ENCODE results near the gene INPP5A. TPM values are rescaled to one million over a fixed set of nuclear protein-coding genes. Genes with fewer than 3 reads are reported as not detected.

The INPP5A gene
- total RNA-seq, 1 donor from 2014 or later: 35.4 TPM

DNA sequence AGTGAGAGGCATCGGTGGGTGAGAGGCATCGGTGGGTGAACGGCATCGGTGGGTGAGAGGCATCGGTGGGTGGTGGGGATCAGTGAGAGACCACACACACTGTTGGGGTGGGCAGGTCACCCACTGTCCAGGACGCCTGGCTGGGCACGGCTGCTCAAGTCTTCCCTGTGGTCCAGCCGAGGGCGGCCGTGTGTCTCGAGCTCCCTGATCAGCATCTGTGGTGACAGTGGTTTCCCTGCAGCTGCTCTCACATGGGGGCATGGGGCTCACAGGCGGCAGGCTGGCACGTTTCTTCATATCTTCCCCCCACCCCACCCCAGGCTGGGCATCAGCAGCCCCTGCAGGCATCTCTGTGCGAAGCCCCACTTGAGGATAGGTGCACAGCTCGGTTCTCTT is 170.2 kb downstream of the INPP5A start:
- no peak overlapping the region for H3K4me3 Mint-ChIP-seq
- H3K4me1 Mint-ChIP-seq: peaks cover 4% of the 10 kb centered on the region
- no peak for DNase-seq (ENCODE audit: low read depth, low spot score)
- H3K9me3 Mint-ChIP-seq: peaks cover 6% of the 10 kb centered on the region
- peaks cover 25% of the 10 kb centered on the region for H3K36me3 Mint-ChIP-seq (ENCODE audit: low read depth)
- H3K27me3 Mint-ChIP-seq (ENCODE audit: low read depth): peaks cover 71% of the 10 kb centered on the region
- H3K27ac Mint-ChIP-seq (ENCODE audit: unreplicated experiment): no peak overlapping the region
- TF ChIP-seq CTCF (conservative IDR thresholded peaks at IDR 0.05): no peak

DNA sequence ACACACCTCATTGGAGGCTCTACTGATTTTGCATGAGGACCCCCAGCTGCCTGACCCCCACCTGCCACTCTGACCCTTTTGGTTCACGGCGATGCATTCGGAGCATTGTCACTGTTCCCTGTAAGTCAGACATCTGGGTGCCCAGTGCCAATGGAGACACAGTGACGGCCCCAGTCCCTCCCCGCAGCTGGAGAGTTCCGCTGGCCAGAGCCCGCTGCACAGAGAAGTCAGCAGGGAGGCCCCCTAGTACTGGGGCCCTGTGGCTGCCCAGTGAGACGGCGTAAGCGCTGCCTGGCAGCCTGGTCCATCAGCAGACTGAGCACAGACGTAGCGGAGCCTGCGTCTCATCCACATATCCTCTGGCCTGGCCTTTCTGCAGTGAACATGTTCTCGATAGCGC is 170.9 kb downstream of the INPP5A start:
- no peak overlapping the region for H3K27ac Mint-ChIP-seq (ENCODE audit: unreplicated experiment)

GRCh38 chr10:132708936-132709335 is 171.3 kb downstream of the INPP5A start:
- Mint-ChIP-seq H3K27me3 (ENCODE audit: low read depth) (peaks cover 78% of the 10 kb centered on the region), H3K36me3 (ENCODE audit: low read depth) (peaks cover 25% of the 10 kb centered on the region), H3K4me3 (no peak overlapping the region), H3K4me1 (peaks cover 15% of the 10 kb centered on the region), H3K27ac (ENCODE audit: unreplicated experiment) (no peak overlapping the region), H3K9me3 (peaks cover 6% of the 10 kb centered on the region)
- TF ChIP-seq CTCF (conservative IDR thresholded peaks at IDR 0.05): no peak
- no peak for DNase-seq (ENCODE audit: low read depth, low spot score)

More for the DNA sequence above, 170.9 kb downstream of the INPP5A start:
- no peak for DNase-seq (ENCODE audit: low read depth, low spot score)
- peaks cover 25% of the 10 kb centered on the region for H3K36me3 Mint-ChIP-seq (ENCODE audit: low read depth)
- H3K9me3 Mint-ChIP-seq: peaks cover 6% of the 10 kb centered on the region
- H3K4me3 Mint-ChIP-seq: no peak overlapping the region
- no peak for TF ChIP-seq CTCF (conservative IDR thresholded peaks at IDR 0.05)
- peaks cover 11% of the 10 kb centered on the region for H3K4me1 Mint-ChIP-seq
- H3K27me3 Mint-ChIP-seq (ENCODE audit: low read depth): peaks cover 78% of the 10 kb centered on the region

DNA sequence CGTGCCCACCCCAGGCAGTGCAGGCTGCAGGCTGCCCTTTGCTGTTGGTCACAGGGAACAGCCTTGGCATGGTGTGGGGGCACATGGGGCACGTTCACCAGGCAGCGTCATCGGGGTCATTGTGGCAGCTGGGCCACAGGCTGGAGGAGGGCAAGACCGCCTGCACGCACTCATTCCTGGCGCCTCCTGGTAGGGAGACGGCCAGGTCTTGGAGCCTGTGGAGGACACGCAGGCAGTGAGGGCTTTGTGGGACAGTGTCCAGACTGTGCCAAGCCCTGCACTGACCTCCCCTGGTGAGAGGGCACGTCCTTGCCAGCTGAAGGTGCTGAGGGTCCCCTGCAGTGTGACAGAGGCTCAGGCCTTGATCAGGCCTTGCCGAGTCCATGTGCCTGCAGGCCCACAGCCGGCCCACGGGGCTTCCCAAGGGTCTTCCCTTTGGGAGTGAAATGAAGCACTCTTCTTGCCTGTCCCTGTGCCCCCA is 171.9 kb downstream of the INPP5A start:
- peaks cover 84% of the 10 kb centered on the region for H3K27me3 Mint-ChIP-seq (ENCODE audit: low read depth)
- no peak for TF ChIP-seq CTCF (conservative IDR thresholded peaks at IDR 0.05)
- peaks cover 25% of the 10 kb centered on the region for H3K36me3 Mint-ChIP-seq (ENCODE audit: low read depth)
- H3K27ac Mint-ChIP-seq (ENCODE audit: unreplicated experiment): no peak overlapping the region
- H3K9me3 Mint-ChIP-seq: peaks cover 6% of the 10 kb centered on the region
- peaks cover 20% of the 10 kb centered on the region for H3K4me1 Mint-ChIP-seq
- H3K4me3 Mint-ChIP-seq: no peak overlapping the region
- DNase-seq (ENCODE audit: low read depth, low spot score): no peak

DNA sequence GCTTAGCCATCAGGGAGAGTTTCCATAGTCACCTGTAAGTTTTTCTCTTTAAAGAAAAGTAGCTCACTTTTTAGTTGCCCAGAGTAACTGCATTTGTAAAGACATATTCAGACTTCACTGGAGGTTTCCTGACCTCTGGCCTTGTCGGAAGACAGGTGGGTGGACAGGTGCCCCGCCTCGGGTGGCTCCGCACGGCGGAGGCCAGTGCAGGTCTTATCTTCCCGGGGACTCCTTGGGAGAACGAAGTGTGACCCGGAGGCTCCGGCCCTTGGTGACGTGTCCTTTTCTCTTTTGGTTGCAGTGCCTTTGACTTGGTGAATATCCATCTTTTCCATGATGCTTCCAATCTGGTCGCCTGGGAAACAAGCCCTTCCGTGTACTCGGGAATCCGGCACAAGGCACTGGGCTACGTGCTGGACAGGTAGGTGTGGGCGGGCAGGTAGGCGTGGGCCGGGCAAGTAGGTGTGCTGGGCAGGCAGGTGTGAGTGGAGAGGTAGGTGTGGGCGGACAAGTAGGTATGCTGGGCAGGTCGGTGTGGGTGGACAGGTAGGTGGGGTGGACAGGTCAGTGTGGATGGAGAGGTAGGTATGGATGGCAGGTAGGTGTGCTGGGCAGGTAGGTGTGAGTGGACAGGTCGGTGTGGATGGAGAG is 172.6 kb downstream of the INPP5A start:
- Mint-ChIP-seq H3K27ac (ENCODE audit: unreplicated experiment) (no peak overlapping the region), H3K27me3 (ENCODE audit: low read depth) (peaks cover 87% of the 10 kb centered on the region)
- no peak for DNase-seq (ENCODE audit: low read depth, low spot score)

More for the DNA sequence above, 172.6 kb downstream of the INPP5A start:
- H3K4me3 Mint-ChIP-seq: no peak overlapping the region
- no peak for TF ChIP-seq CTCF (conservative IDR thresholded peaks at IDR 0.05)
- peaks cover 25% of the 10 kb centered on the region for H3K36me3 Mint-ChIP-seq (ENCODE audit: low read depth)
- peaks cover 27% of the 10 kb centered on the region for H3K4me1 Mint-ChIP-seq
- H3K9me3 Mint-ChIP-seq: peaks cover 6% of the 10 kb centered on the region
